CD4-positive, alpha-beta T cell treated with Interferon gamma for 1 hour (primary cell): Measurements from ENCODE around the gene AQP3.
"Not testable (repeated sequence)": the region's sequence is repeated elsewhere in the genome, so short reads cannot be mapped to it uniquely, and the experiment has no call there.

ENCODE experiments used
- DNase-seq: peaks from one replicate; pipeline ENCODE4 v3.0.0-alpha.2; 2020

The AQP3 gene

GRCh38 chr9:33439731-33440130 is 7.7 kb downstream of the AQP3 start:
- DNase-seq, result no peak

DNA sequence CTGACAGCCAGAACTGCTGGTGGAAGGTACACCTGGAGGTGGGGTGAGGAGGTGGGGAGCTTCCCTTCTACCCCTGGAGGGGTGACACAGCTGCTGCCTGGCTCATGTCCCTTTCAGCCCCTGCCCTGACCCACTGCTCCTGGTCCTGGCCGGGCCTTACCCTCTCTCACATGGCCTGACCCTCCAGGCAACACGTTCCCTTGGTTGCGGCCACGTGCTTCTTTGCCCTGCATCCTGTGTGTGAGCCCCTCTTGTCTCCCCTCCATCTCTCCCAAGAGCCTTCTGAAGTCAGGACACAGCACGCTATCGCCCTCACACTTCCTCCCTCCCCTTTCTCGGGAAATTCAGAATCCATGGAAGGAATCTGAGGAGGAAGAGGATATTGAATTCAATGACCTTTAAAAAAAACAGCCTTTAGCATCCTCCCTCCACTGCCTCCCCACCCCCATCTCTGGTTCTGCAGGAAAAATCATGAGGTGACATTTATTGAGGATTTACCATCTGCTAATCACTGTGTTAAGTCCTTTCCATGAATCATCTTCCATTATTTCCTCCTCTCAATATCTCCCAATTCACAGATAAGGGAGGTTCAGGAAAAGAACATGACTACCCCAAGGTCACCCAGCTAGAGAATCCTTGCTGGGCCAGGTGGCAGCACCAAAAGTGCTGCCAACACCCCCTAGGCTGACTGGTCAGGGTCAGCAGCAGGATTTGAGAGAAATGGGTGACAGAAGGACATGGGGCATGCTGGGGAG is 8.3 kb downstream of the AQP3 start:
- DNase-seq, result no peak

DNA sequence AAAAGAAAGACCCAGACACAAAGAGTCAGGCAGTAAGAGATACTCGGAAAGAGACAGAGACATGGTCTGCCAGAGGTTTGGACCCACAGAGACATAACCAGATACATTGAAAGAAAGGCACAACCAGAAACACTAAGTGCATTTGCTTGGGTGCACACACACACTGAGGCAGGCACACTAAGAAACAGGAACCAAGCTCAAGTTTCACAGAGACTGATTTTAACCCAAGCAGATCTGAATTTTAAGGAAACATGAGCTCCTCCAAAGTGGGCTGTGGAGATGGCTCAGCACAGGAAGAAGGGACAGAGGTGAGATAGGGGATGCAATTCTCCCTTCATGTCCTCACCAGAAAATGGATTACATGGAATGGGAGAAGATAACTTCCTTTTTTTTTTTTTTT is 9.5 kb downstream of the AQP3 start:
- DNase-seq, result no peak

GRCh38 chr9:33437205-33437604 is 10.2 kb downstream of the AQP3 start:
- no peak for DNase-seq

DNA sequence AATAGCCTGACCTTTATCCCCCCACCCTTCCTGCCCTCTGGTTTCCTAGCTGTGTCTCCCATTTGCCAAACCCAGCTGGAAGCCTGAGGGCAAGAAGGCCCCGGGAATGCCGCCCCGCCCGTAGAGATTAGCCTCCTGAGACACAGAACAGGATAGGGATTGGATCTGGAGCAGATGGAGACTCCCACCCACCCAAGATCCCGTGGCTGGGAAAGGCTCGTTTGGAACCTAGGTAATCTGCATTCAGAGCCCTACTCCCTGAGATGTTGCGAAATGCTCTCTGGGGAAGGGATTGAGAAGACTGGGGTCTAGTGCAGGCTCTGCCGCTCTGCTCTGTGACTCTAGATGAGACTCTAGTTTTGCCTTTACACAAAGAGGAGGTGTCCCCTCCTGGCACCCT is 10.9 kb downstream of the AQP3 start:
- no peak for DNase-seq

- DNase-seq, result no peak
These were observed 11.5 kb downstream of the AQP3 start for GRCh38 chr9:33435821-33436277.

DNA sequence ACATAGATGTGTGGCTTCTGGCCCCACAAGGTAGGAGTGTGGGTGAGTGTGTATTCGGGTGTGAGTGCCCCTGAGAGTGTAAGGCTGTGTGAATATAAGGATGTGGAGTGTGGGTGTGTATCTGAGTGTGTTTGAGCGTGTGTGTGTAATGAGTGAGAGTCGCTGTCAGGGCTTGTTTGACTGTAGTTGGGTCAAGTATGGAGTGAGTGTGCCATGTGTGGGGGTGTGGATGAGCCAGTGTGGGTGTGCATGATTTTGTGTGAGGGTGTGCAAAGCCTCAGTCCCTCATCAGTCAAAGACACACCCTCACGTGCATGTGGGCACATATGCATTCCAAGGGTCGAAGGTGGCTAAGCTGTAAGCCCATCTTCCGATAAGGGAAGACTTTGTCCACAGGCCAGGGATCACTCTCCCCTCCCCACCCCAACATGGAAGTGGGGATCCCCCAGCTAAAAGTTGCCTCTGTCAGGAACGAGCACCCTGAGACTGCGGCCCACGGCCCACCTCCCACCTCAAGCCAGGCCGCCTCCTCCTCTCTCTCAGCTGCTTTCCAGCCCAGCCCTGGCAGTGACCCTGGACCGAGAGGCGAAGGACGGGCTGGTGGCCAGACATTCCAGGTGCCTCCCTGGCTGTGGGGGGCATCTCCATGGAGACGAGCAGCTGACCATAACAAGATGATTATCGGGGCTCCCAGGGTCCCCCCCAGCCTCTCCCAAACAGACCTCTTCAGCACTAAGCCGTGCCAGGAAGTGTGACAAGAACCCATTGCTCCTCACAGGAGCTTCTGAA is 12.9 kb downstream of the AQP3 start:
- DNase-seq, result no peak

- DNase-seq, result no peak
These were observed 13.5 kb downstream of the AQP3 start for GRCh38 chr9:33433871-33434270.

DNA sequence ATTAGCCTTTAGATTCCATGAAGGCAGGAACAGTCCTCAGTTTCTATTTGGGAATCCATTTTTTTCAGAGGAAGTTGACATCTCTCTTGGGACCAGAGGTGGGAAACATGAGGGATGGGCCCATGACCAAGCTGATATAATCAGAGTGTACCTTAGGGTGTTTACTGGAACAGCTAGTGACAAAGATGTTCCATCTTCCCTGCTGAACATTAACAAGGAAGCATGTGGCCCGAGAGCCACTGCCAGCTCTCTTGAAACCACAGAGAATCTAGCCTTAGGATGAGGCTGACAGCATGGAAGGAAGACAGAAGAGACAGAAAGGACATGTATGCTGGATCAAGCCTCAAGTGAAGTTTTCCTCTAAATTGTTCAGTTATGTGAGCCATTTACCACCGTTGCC is 16.0 kb downstream of the AQP3 start:
- no peak for DNase-seq

DNA sequence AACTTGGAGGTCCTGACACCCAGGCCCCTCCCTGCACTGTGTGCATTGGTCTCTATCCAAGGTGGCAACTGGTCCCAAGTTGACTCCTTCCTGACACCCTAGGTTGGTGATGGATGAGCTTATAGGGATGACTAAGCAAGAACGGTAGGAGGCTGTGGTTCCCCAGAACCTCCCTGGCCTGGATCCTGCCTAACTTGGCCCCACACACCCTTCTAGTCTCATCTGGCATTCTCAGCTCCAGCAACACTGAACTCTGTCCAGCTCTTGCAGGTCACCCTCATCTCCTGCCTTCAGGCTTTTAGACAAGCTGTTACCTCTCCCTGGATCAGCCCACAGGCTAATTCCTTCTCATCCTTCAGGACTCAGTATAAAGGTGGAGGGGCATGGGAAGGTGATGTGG is 16.5 kb downstream of the AQP3 start:
- DNase-seq, result no peak

GRCh38 chr9:33429256-33429985 is 18.0 kb downstream of the AQP3 start:
- DNase-seq, result no peak

GRCh38 chr9:33426843-33427293 is 20.5 kb downstream of the AQP3 start:
- DNase-seq, result no peak

- DNase-seq, result no peak
These were observed 22.3 kb downstream of the AQP3 start for GRCh38 chr9:33425128-33425533.

DNA sequence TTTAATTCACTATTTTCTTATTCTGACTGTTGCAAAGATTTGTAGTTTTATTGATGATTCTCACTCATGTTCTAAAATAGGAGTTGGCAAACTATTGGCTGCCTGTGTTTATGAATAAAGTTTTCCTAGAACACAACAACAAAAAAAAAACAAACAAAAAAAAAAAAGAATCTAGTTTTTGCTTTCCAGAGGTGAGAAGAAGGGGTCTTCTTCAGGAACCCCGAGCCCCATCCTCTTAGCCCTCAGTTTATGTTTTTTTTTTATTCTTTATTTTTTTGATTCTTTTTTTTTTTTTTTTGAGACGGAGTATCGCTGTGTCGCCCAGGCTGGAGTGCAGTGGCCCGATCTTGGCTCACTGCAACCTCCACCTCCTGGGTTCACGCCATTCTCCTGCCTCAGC is 22.9 kb downstream of the AQP3 start:
- not testable (repeated sequence) for DNase-seq

GRCh38 chr9:33424043-33424442 is 23.4 kb downstream of the AQP3 start:
- DNase-seq, result not testable (repeated sequence)

- DNase-seq, result no peak
These were observed 27.6 kb downstream of the AQP3 start for GRCh38 chr9:33419708-33420303.

DNA sequence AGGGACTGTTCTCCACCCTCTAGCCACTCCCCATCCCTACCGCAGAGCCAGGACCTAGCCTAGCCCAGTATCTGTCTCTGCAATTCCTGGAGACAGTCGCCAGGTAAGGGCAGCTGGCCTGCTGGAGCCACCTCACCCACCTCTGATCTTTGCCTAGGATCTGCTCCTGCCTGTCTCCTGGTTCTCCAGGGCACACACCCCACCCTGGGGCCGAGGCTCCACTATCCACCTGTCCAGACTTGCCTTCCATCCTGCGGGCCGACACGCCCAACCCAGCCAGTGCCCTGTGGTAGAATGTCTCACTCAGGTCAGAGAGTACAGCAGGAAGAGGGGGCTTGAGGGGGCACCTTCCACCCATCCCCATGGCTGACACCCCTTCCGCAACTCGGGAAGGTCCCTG is 29.3 kb downstream of the AQP3 start:
- DNase-seq, result no peak

DNA sequence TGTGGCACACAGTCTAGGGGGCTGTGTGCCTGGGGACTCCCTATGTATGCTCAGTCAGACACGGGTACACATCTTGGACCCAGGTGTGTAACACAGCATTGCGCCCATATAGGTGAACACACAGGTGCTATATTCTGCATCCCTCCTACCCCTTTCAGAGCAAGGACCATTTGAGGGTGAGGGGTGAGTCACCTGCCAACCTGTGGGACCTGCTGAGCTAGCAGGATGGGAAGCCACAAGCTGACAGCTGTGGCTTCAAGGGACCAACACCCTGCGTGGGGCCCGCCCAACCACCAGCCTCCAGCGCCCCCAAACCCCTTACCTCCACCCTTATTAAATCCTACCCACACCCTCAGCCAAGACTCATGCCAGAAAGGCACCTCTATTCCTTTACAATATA is 30.4 kb downstream of the AQP3 start:
- peak; percentile 10 for DNase-seq

DNA sequence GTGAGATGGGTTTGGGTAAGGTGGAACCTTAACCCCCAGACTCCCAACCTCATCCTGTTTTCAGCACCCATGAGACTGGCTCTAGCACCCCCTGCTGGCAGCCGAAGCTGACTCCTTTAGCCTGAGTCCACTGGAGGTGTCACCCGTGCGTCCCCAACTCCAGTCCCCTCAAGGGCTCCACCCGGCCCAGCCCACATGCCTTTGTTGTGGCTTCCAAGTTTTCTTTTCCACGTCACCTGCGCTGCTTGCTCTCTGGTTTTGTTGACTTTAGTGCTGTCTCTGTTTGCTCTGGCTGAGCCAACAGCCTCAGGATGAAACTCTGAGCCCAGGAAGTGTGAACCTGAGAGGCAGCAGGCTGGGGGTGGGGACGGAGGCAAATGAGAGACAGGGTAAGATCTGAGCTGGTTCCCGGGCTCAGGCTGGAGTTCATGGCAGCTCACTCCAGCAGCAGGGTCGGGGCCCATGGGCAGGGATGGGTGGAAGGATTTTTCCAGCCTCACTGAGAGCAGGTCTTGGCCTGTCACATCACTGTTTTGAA is 31.8 kb downstream of the AQP3 start:
- peak; percentile 88 for DNase-seq

- DNase-seq, result no peak
These were observed 32.4 kb downstream of the AQP3 start for GRCh38 chr9:33414889-33415500.

GRCh38 chr9:33414268-33414667 is 33.1 kb downstream of the AQP3 start:
- DNase-seq, result no peak

- no peak for DNase-seq
These were observed 39.3 kb downstream of the AQP3 start for GRCh38 chr9:33408087-33408486.
